ENCODE measurements around the gene PSEN2.
A peak's percentile ranks its signal among the peaks of the same experiment; 100 is the strongest.

PSEN2 gene

DNA sequence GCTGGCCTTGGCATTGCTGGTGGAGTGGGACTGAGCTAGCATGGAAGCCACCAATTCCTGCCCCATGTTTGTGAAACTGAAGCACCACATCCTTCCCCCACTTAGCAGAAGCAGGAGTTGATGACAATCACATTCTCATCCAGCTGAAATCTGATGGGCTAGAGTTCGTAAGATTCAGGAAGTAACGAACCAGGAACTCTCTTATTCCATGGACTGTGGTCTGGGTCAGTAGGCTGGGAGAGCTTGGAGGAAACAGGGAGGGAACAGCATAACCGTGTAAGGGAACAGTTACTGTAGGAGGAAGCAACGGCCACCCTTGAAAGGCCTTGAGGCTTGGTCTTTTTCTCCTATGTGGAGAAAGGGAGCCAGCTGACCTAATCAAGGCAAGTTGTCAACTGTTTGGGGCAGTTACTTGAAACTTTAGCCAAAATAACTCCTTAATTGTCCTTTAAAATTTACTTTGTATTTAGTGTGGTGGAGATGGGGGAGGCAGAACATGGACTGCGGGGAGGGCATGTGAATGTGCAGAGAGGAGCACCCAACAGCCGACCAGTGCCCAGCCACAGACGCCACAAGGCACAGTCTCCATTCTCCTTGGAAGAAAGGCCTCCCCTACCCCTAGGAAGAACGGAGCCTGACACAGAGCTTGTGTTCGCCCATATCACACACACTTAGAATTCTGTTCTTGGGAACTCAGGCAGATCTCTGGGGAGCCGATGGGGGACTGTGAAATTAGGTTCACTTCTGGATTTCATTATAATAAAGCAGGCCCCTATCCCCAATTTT lies 67.7 kb downstream of the PSEN2 start:
- TF ChIP-seq GATA1 (IDR thresholded peaks at IDR 0.05; ENCODE audit: low read depth, low read length): no peak
- no peak for TF ChIP-seq POLR2A (IDR thresholded peaks at IDR 0.05; ENCODE audit: low read length)
- DNase-seq: no peak

DNA sequence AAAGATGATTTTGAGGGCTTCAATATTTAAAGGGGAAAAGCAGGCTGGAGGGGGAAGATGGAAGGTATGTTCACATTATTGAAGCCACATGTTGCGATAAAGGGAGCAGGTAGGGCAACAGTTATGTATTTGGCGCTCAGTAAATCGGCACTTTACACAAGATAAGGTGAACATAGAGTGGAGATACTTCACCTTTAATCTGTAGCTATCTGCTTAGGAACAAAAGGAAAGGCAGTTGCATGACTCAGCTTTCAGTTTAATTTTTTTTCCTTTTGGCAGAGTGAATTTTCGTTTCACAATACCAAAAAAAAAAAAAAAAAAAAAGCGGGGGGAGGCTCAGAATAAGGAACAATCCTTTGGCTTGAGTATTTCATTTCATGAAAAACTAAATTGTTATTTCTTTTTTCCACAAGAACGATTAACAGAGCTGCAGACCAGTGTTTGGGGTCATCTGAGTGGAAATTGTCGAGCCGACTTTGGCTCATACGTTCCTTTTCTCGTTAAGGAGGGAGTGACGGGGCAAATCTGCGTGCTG lies 68.6 kb downstream of the PSEN2 start:
- peak; percentile 79 to 84 for DNase-seq
- no peak for TF ChIP-seq POLR2A (IDR thresholded peaks at IDR 0.05; ENCODE audit: low read length)
- TF ChIP-seq GATA1 (IDR thresholded peaks at IDR 0.05; ENCODE audit: low read depth, low read length): no peak

GRCh38 chr1:226939438-226940028 lies 69.1 kb downstream of the PSEN2 start:
- peak; percentile 97 for TF ChIP-seq POLR2A (IDR thresholded peaks at IDR 0.05; ENCODE audit: low read length)
- no peak for TF ChIP-seq GATA1 (IDR thresholded peaks at IDR 0.05; ENCODE audit: low read depth, low read length)
- DNase-seq: peak; percentile 86 to 90

DNA sequence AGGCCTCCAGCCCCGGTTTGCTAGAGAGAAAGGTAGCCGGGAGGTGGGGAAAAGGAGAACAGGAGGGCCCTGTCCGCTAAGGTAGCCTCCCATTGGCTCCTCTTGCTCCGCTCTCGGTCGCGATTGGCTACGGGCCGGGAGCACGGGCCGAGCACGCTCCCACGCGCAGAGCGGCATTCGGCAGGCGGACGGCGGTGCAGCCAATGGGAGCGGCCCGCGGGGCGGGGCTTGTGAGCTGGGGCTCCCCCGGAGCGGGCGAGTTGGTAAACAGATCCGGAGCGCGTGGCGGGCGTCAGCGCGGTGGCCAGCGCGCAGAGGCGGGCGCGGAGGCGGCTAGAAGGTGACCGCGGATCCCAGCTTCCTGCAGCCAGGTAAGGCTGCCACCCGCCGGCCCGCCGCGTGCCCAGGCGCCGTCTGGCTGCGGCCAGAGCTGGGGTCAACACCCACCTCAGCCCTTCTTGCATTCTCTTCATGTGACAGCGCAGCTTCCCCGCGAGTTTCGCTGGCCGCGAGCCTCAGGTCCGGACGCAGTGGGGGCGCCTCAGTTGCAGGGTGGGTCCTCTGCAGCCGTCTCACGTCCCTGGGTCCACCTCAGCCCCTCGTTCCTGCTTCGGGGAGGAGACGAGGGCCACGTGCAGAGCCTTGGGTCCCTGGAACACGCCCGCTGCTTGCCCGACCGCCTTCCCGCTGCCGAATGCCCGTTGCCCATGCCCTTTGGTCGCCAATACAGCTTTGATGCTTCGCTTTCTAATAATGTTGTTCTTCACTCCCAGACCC lies 69.8 kb downstream of the PSEN2 start, which contains the start of gene COQ8A:
TSS of gene COQ8A (plus strand) at position 266 of the 777 bp plus-strand sequence. CDS start 21,092 bp downstream, outside the sequence.
- DNase-seq: peak; percentile 99
- no peak for TF ChIP-seq GATA1 (IDR thresholded peaks at IDR 0.05; ENCODE audit: low read depth, low read length)
- peak; percentile 85 for TF ChIP-seq POLR2A (IDR thresholded peaks at IDR 0.05; ENCODE audit: low read length)

GRCh38 chr1:226940806-226941067 lies 70.3 kb downstream of the PSEN2 start:
- TF ChIP-seq POLR2A (IDR thresholded peaks at IDR 0.05; ENCODE audit: low read length): no peak
- TF ChIP-seq GATA1 (IDR thresholded peaks at IDR 0.05; ENCODE audit: low read depth, low read length): no peak
- DNase-seq: no peak

GRCh38 chr1:226942392-226942791 lies 72.0 kb downstream of the PSEN2 start:
- DNase-seq: peak in 1 of 2 experiments; percentile 12
- TF ChIP-seq POLR2A (IDR thresholded peaks at IDR 0.05; ENCODE audit: low read length) (no peak), GATA1 (IDR thresholded peaks at IDR 0.05; ENCODE audit: low read depth, low read length) (no peak)

- DNase-seq: no peak
Observed at GRCh38 chr1:226943156-226943555, 72.7 kb downstream of the PSEN2 start.

GRCh38 chr1:226943927-226944326 lies 73.5 kb downstream of the PSEN2 start:
- no peak for DNase-seq
- TF ChIP-seq POLR2A (IDR thresholded peaks at IDR 0.05; ENCODE audit: low read length) (no peak), GATA1 (IDR thresholded peaks at IDR 0.05; ENCODE audit: low read depth, low read length) (no peak)

More at GRCh38 chr1:226943156-226943555, 72.7 kb downstream of the PSEN2 start:
- TF ChIP-seq POLR2A (IDR thresholded peaks at IDR 0.05; ENCODE audit: low read length) (no peak), GATA1 (IDR thresholded peaks at IDR 0.05; ENCODE audit: low read depth, low read length) (no peak)

- TF ChIP-seq POLR2A (IDR thresholded peaks at IDR 0.05; ENCODE audit: low read length) (no peak), GATA1 (IDR thresholded peaks at IDR 0.05; ENCODE audit: low read depth, low read length) (no peak)
- no peak for DNase-seq
Observed at GRCh38 chr1:226945106-226945857, 74.9 kb downstream of the PSEN2 start.

All from erythroblast (primary cell).